ENCODE data around the gene CNOT1. TPM values are rescaled to one million over a fixed set of nuclear protein-coding genes. Genes with fewer than 3 reads are reported as not detected.
A peak's percentile ranks its signal among the peaks of the same experiment; 100 is the strongest.
"Not testable (repeated sequence)": the region's sequence is repeated elsewhere in the genome, so short reads cannot be mapped to it uniquely, and the experiment has no call there.

The CNOT1 gene
- total RNA-seq, 1 donor, result 133 TPM

GRCh38 chr16:58639230-58639629, 9.6 kb upstream of the CNOT1 start:
- DNase-seq (ENCODE audit: low read depth), result no peak
- TF ChIP-seq CTCF (IDR thresholded peaks at IDR 0.05; ENCODE audit: insufficient read depth, low read depth, low read length), result no peak
- H3K4me3 ChIP-seq (ENCODE audit: low read depth, low read length), result no peak overlapping the region

- peak; percentile 89 for DNase-seq (ENCODE audit: low read depth)
- no peak overlapping the region for H3K4me3 ChIP-seq (ENCODE audit: low read depth, low read length)
- TF ChIP-seq CTCF (IDR thresholded peaks at IDR 0.05; ENCODE audit: insufficient read depth, low read depth, low read length), result peak; percentile 60
These were observed 8.8 kb upstream of the CNOT1 start for GRCh38 chr16:58638148-58639036.

GRCh38 chr16:58637021-58637420, 7.4 kb upstream of the CNOT1 start:
- not testable (repeated sequence) for DNase-seq (ENCODE audit: low read depth); H3K4me3 ChIP-seq (ENCODE audit: low read depth, low read length)

- no peak overlapping the region for H3K4me3 ChIP-seq (ENCODE audit: low read depth, low read length)
- no peak for TF ChIP-seq CTCF (IDR thresholded peaks at IDR 0.05; ENCODE audit: insufficient read depth, low read depth, low read length)
- DNase-seq (ENCODE audit: low read depth), result no peak
These were observed 6.8 kb upstream of the CNOT1 start for GRCh38 chr16:58636466-58636865.

- no peak for DNase-seq (ENCODE audit: low read depth)
- H3K4me3 ChIP-seq (ENCODE audit: low read depth, low read length), result no peak overlapping the region
- no peak for TF ChIP-seq CTCF (IDR thresholded peaks at IDR 0.05; ENCODE audit: insufficient read depth, low read depth, low read length)
These were observed 5.9 kb upstream of the CNOT1 start for GRCh38 chr16:58635502-58635901.

- DNase-seq (ENCODE audit: low read depth), result no peak
- no peak for TF ChIP-seq CTCF (IDR thresholded peaks at IDR 0.05; ENCODE audit: insufficient read depth, low read depth, low read length)
- no peak overlapping the region for H3K4me3 ChIP-seq (ENCODE audit: low read depth, low read length)
These were observed 4.7 kb upstream of the CNOT1 start for GRCh38 chr16:58634265-58634802.

- TF ChIP-seq CTCF (IDR thresholded peaks at IDR 0.05; ENCODE audit: insufficient read depth, low read depth, low read length), result no peak
- H3K4me3 ChIP-seq (ENCODE audit: low read depth, low read length), result peak overlapping the region; percentile 93
- peak; percentile 45 for DNase-seq (ENCODE audit: low read depth)
These were observed 537 bp downstream of the CNOT1 start for GRCh38 chr16:58628845-58629732.
